SK-N-SH treated with all-trans-retinoic acid at 6 μM for 48 hours (cell line): Measurements from ENCODE around the gene PIK3R3.

ENCODE experiments used
- ATAC-seq: fragments of 200-7000 bp; cut with Tn5 transposase; 3 replicates; pipeline ENCODE4 v1.9.1; 2020; ENCODE audit warnings: mild to moderate bottlenecking, moderate library complexity
- ARNTL ChIP-seq: fragments of 450-650 bp; formaldehyde crosslinking; IDR thresholded peaks from 2 replicates; pipeline ENCODE4 v1.5.0; 2020; ENCODE audit warnings: low read depth, mild to moderate bottlenecking, moderate library complexity, borderline replicate concordance
- BACH2 ChIP-seq: fragments of 250-450 bp; sonication (Bioruptor Pico); IDR thresholded peaks from 2 replicates; pipeline ENCODE4 v1.9.0; 2021; ENCODE audit warnings: mild to moderate bottlenecking, borderline replicate concordance
- CREB5 ChIP-seq: fragments of 250-450 bp; sonication (Bioruptor Pico); IDR thresholded peaks from 2 replicates; pipeline ENCODE4 v1.5.1; 2020; ENCODE audit warnings: low read depth, mild to moderate bottlenecking, moderate library complexity
- CSDC2 ChIP-seq: fragments of 250-450 bp; sonication (Bioruptor Pico); IDR thresholded peaks from 2 replicates; pipeline ENCODE4 v1.5.0; 2020; ENCODE audit warnings: mild to moderate bottlenecking, moderate library complexity
- CSRNP3 ChIP-seq: fragments of 250-450 bp; sonication (Bioruptor Pico); IDR thresholded peaks from 2 replicates; pipeline ENCODE4 v1.5.1; 2021; ENCODE audit warnings: mild to moderate bottlenecking, moderate library complexity
- ISL1 ChIP-seq: fragments of 250-450 bp; sonication (Bioruptor Pico); IDR thresholded peaks from 2 replicates; pipeline ENCODE4 v2.1.2; 2022; ENCODE audit warnings: mild to moderate bottlenecking, moderate library complexity
- OSR1 ChIP-seq: fragments of 250-450 bp; sonication (Bioruptor Pico); IDR thresholded peaks from 2 replicates; pipeline ENCODE4 v1.8.0; 2022; ENCODE audit warnings: moderate library complexity, mild to moderate bottlenecking, inconsistent platforms
- PATZ1 ChIP-seq: fragments of 250-450 bp; sonication (Bioruptor Pico); IDR thresholded peaks from 2 replicates; pipeline ENCODE4 v1.8.0; 2020; ENCODE audit warnings: mild to moderate bottlenecking, moderate library complexity, borderline replicate concordance
- RARB ChIP-seq: fragments of 250-450 bp; sonication (Bioruptor Pico); IDR thresholded peaks from 2 replicates; pipeline ENCODE4 v1.8.0; 2021; ENCODE audit warnings: mild to moderate bottlenecking, moderate library complexity
- SNAI2 ChIP-seq: fragments of 250-450 bp; sonication (Bioruptor Pico); IDR thresholded peaks from 2 replicates; pipeline ENCODE4 v1.5.0; 2020; ENCODE audit warnings: mild to moderate bottlenecking, moderate library complexity
- TCF4 ChIP-seq: fragments of 250-450 bp; sonication (Bioruptor Pico); IDR thresholded peaks from 2 replicates; pipeline ENCODE4 v1.8.0; 2021; ENCODE audit warnings: mild to moderate bottlenecking, moderate library complexity, borderline replicate concordance
- TOX ChIP-seq: fragments of 250-450 bp; sonication (Bioruptor Pico); IDR thresholded peaks from 2 replicates; pipeline ENCODE4 v1.8.0; 2021; ENCODE audit warnings: mild to moderate bottlenecking, moderate library complexity, borderline replicate concordance
- TSHZ2 ChIP-seq: fragments of 250-450 bp; sonication (Bioruptor Pico); IDR thresholded peaks from 2 replicates; pipeline ENCODE4 v1.5.0; 2020; ENCODE audit warnings: mild to moderate bottlenecking, moderate library complexity
- ZC3H10 ChIP-seq: fragments of 250-450 bp; sonication (Bioruptor Pico); IDR thresholded peaks from 2 replicates; pipeline ENCODE4 v1.5.1; 2021; ENCODE audit warnings: mild to moderate bottlenecking, moderate library complexity
- ZFP30 ChIP-seq: fragments of 450-650 bp; formaldehyde crosslinking; IDR thresholded peaks from 2 replicates; pipeline ENCODE4 v1.5.0; 2022; ENCODE audit warnings: mild to moderate bottlenecking, moderate library complexity
- ZNF565 ChIP-seq: fragments of 450-650 bp; formaldehyde crosslinking; conservative IDR thresholded peaks from 2 replicates; pipeline ENCODE4 v1.5.0; 2020; ENCODE audit warnings: low read depth, mild to moderate bottlenecking, moderate library complexity
- ZNF70 ChIP-seq: fragments of 450-650 bp; formaldehyde crosslinking; IDR thresholded peaks from 2 replicates; pipeline ENCODE4 v1.5.0; 2020; ENCODE audit warnings: mild to moderate bottlenecking, moderate library complexity
- ZNF8 ChIP-seq: fragments of 450-650 bp; formaldehyde crosslinking; IDR thresholded peaks from 2 replicates; pipeline ENCODE4 v1.5.0; 2020; ENCODE audit warnings: mild to moderate bottlenecking, moderate library complexity

The PIK3R3 gene

GRCh38 chr1:46081619-46082018, 50.8 kb downstream of the PIK3R3 start:
- no peak for TF ChIP-seq ZFP30 (CRISPR knock-in tag)
- TF ChIP-seq ZNF70 = no peak
- TF ChIP-seq ISL1 (CRISPR knock-in tag) = no peak
- no peak for TF ChIP-seq TSHZ2 (CRISPR knock-in tag)
- no peak for TF ChIP-seq CREB5 (CRISPR knock-in tag)
- TF ChIP-seq SNAI2 = no peak
- TF ChIP-seq TOX (CRISPR knock-in tag) = no peak
- no peak for TF ChIP-seq ZC3H10 (CRISPR knock-in tag)
- TF ChIP-seq OSR1 (CRISPR knock-in tag) = no peak
- TF ChIP-seq, all 23 proteins: peak for 0
- ATAC-seq = no peak

GRCh38 chr1:46081206-46081605, 51.2 kb downstream of the PIK3R3 start:
- TF ChIP-seq PATZ1 = no peak
- no peak for TF ChIP-seq ZC3H10 (CRISPR knock-in tag)
- no peak for TF ChIP-seq ZNF8
- TF ChIP-seq ISL1 (CRISPR knock-in tag) = no peak
- TF ChIP-seq ARNTL = no peak
- TF ChIP-seq CSDC2 (CRISPR knock-in tag) = no peak
- no peak for TF ChIP-seq CSRNP3 (CRISPR knock-in tag)
- TF ChIP-seq ZNF565 (CRISPR knock-in tag) = no peak
- no peak for TF ChIP-seq TSHZ2 (CRISPR knock-in tag)
- TF ChIP-seq BACH2 (CRISPR knock-in tag) = no peak
- no peak for TF ChIP-seq OSR1 (CRISPR knock-in tag)
- TF ChIP-seq RARB (CRISPR knock-in tag) = no peak
- no peak for TF ChIP-seq TCF4 (CRISPR knock-in tag)
- no peak for TF ChIP-seq ZNF70
- TF ChIP-seq ZFP30 (CRISPR knock-in tag) = no peak

GRCh38 chr1:46080257-46080656, 52.2 kb downstream of the PIK3R3 start:
- ATAC-seq = no peak
- TF ChIP-seq PATZ1 (no peak), RARB (CRISPR knock-in tag) (no peak), ISL1 (CRISPR knock-in tag) (no peak), TOX (CRISPR knock-in tag) (no peak), SNAI2 (no peak), ZFP30 (CRISPR knock-in tag) (no peak), ZNF8 (no peak)

More at GRCh38 chr1:46081206-46081605, 51.2 kb downstream of the PIK3R3 start:
- no peak for ATAC-seq
